ENCODE results near the gene SPATA2. TPM values are rescaled to one million over a fixed set of nuclear protein-coding genes. Genes with fewer than 3 reads are reported as not detected.
"Not testable (repeated sequence)": the region's sequence is repeated elsewhere in the genome, so short reads cannot be mapped to it uniquely, and the experiment has no call there.

Gene SPATA2
- total and polyA plus RNA-seq, 2 of the 8 experiments (the other 6 are each of a cell fraction or from before 2014, with no cell fraction given), result 11.0 to 13.0 TPM

- H2BK120ac ChIP-seq (replicated peaks; ENCODE audit: low read depth, low read length); H3K27me3 ChIP-seq (replicated peaks in 1 of 4; ENCODE audit: control insufficient read depth in 3 of 4, extremely low read depth in 1 of 4, insufficient read depth in 3 of 4, low read length in 3 of 4); H3K4ac ChIP-seq (replicated peaks; ENCODE audit: insufficient read length, low read depth, low read length); H2BK5ac ChIP-seq (ENCODE audit: low read depth, low read length); H3K4me3 ChIP-seq (ENCODE audit: extremely low read depth in 1 of 4, insufficient read depth in 2 of 4, low read depth in 3 of 4, low read length in 4 of 4); H3K4me1 ChIP-seq (replicated peaks in 1 of 4; ENCODE audit: control insufficient read depth in 3 of 4, insufficient read depth in 4 of 4, low read length in 3 of 4); H3K27ac ChIP-seq (ENCODE audit: low read depth, low read length); H3K36me3 ChIP-seq (ENCODE audit: control insufficient read depth in 2 of 4, insufficient read depth in 4 of 4, low read length in 3 of 4); H3K9me3 ChIP-seq (ENCODE audit: insufficient read depth in 2 of 2, low read depth in 1 of 2, low read length in 1 of 2); H4K20me1 ChIP-seq (replicated peaks in 1 of 2; ENCODE audit: control insufficient read depth in 1 of 2, insufficient read depth in 2 of 2, low read length in 2 of 2); H2BK15ac ChIP-seq (ENCODE audit: low read length); H3K23ac ChIP-seq (ENCODE audit: insufficient read length); H4K5ac ChIP-seq (ENCODE audit: insufficient read length, low read depth, low read length); FAIRE-seq; H3K4me2 ChIP-seq (ENCODE audit: insufficient read depth in 1 of 2, low read depth in 2 of 2, low read length in 2 of 2); H2BK20ac ChIP-seq (ENCODE audit: low read length); H3K79me2 ChIP-seq (ENCODE audit: control insufficient read depth in 1 of 2, insufficient read depth in 2 of 2, low read length in 2 of 2); H3K9ac ChIP-seq (replicated peaks in 1 of 4; ENCODE audit: extremely low read depth in 1 of 4, low read depth in 3 of 4, low read length in 3 of 4); H2AK5ac ChIP-seq (ENCODE audit: low read depth, low read length); H2BK12ac ChIP-seq (ENCODE audit: low read depth, low read length); H3K79me1 ChIP-seq (ENCODE audit: low read depth, low read length); H3K18ac ChIP-seq (ENCODE audit: extremely low read depth, low read length); POLR2A ChIA-PET (ENCODE audit: partially characterized antibody); H3K14ac ChIP-seq (ENCODE audit: insufficient read length); H2AFZ ChIP-seq (ENCODE audit: low read length); H3K23me2 ChIP-seq (ENCODE audit: low read depth, low read length); DNase-seq (ENCODE audit: low read depth in 1 of 2, low spot score in 2 of 2); H3K56ac ChIP-seq (replicated peaks; ENCODE audit: insufficient read length, low read depth, low read length); H4K91ac ChIP-seq (replicated peaks; ENCODE audit: insufficient read length, low read length); H4K8ac ChIP-seq (ENCODE audit: extremely low read depth, insufficient read depth, low read length): not testable (repeated sequence)
- CTCF ChIA-PET (ENCODE audit: partially characterized antibody), result interaction anchor here (0.7 to 12.8 kb wide), 3 partner anchors 11 to 355 kb away, joined by 3 to 199 read pairs (median 4); no protein-coding TSS in a partner anchor
- WGBS, 2 experiments (ENCODE audit: extremely low coverage in 1 of 2, insufficient coverage in 1 of 2, insufficient read length in 1 of 2, insufficient replicate concordance in 2 of 2, low coverage in 1 of 2, low lambda C conversion rate in 2 of 2, missing lambda C conversion rate in 1 of 2), result 91% methylated on average over 7 of the region's 7 CpGs; no CpG with 5 or more reads in 1 of the 2 experiments
These were observed 19.7 kb downstream of the SPATA2 start for GRCh38 chr20:49895474-49896093.

Data from H1 (cell line).